Activated CD4-positive, CD25-positive, alpha-beta regulatory T cell treated with anti-CD3 and anti-CD28 coated beads, Interleukin-2, amount 50 U/mL, for 72 hours (primary cell): ENCODE results near the gene NOL9.
"Not testable (repeated sequence)": the region's sequence is repeated elsewhere in the genome, so short reads cannot be mapped to it uniquely, and the experiment has no call there.

Experiments
- DNase-seq: peaks from one replicate; pipeline ENCODE4 v3.0.0; 2021

Gene NOL9

DNA sequence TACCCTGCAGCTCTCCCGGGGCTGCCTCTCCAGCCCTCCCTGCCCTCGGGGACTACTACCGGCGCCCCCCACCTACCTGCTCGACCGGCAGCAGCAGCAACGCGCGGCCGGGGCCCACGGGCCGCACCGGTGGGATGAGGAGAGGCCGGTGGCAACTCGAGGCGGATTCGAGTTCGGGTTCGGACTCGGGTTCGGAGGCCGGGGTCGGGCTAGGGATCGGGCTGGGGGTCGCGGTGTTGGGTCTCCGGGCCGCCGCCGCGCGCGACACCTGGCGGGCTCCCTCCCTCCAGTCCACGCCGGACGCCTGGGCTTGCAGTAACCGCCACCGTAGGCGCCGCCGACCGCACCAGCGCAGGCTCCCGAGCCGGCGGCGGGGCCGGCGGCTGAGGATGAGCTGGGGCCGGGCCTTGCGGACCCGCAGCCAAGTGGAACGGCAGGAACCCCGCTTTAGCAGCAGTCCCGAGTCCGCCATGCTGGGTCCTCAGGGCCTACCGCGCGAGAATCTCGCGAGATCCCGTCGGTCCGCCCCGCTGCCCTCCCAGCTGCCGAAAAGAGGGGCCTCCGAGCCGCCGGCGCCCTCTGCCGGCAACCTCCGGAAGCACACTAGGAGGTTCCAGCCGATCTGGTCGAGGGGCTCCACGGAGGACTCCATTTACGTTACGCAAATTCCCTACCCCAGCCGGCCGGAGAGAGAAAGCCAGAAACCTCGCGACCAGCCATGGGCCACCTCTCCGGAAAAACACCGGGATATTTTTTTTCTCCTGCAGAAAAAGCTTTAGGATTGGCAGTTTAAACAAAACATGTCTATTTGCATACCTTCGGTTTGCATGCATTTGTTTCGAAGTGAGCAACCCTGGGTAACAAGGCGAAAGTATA is at the start of gene NOL9:
Gene NOL9, minus strand, starts transcription at position 483 of the 876 bp plus-strand sequence. Its CDS starts 11 bp downstream, at position 472.
- peak; percentile 96 for DNase-seq

DNA sequence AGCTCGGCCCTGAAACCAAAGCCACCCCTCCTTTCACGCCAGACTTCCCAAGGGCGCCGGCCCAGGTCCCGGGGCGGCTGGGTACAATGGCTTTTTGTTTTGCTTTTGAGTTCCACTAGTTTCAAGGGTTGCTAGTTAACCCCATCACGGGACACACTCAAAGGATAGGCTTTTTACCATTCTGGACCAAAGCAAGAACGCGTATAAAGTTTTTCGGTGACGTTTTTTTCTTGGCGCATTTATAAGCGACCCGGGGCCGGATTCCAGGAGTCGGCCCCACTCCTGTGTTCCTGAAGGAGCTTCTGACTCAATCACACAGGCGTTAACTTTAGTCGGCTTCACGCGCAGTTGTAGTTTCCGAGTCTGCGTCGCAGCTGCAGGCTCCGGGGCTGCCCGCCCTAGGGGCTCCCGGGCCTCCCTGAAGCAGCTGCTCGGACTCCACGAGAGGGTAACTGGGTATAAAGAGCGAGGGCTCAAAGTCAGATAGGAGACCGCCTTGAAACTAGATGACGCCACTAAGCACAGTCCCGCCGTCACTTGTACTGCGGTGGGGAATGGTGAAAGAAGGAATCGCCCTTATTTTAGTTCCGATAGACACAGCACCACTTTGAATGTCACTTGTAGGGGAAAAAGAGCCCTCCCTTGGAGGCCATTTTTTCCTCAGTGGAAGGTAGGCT is 49.1 kb upstream of the NOL9 start:
- peak; percentile 59 for DNase-seq

DNA sequence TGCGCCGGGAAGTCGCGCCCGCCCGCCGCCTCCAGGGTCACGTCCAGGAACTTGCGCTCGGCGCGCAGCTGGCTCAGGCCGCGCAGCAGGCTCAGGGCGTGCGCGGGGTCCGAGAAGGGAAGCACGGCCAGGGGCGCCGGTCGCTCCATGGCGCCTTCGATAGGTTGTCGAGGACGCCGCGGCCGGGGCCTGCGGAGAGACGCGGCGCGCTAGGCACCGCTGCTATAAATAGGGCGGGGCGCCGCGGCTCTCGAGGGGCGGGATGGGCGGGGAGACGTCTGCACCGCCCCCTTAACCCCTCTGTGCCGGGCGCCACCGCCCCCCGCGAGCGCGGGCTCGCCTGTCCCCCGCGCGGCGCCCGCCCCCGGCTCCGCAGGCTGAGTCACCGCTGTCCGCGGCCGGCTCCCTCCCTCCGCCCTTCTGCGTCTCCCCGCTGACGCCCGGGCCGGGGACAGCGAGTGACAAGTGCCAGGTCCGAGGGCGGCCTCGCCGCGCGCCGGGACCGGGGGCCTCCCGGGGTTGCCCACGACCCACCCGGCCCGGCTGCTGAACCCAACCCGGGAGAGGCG is 48.4 kb upstream of the NOL9 start, which contains the start of gene KLHL21:
Gene KLHL21, minus strand, starts transcription at position 201 of the 569 bp plus-strand sequence. Its CDS starts 52 bp downstream, at position 149.
- peak; percentile 90 for DNase-seq

DNA sequence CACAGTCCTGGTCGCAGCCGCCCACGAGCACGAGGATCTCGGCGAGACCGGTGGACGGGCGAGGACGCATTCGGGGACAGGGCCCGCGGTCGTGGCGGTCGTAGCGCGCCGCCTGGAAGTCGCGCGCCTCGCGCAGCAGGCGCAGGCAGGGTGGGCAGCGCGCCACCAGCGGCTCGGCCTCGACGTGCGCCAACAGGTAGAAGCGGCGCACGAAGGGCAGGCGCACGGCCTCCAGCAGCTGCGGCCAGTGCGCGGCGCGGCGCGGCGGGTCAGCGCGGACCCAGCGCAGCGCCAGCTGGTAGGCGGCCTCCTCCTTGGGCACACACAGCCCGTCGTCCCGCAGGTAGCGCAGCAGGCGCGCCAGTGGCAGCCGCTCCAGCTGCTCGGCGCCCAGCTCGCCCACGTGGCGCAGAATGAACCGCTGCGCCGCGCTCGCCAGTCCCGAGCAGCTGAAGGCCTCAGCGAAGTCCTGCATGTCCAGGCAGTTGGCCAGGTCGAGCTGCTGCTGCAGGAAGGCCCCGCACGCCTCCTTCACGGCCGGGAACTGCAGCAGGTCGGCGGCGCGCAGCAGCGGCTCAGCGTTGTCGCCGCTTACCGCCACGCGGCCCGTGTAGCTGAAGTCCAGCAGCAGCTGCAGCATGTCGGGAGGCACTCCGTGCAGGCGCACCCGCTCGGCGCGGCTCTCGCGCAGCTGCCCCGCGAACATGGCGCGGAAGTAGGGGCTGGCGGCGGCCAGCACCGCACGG is 47.8 kb upstream of the NOL9 start:
- no peak for DNase-seq

DNA sequence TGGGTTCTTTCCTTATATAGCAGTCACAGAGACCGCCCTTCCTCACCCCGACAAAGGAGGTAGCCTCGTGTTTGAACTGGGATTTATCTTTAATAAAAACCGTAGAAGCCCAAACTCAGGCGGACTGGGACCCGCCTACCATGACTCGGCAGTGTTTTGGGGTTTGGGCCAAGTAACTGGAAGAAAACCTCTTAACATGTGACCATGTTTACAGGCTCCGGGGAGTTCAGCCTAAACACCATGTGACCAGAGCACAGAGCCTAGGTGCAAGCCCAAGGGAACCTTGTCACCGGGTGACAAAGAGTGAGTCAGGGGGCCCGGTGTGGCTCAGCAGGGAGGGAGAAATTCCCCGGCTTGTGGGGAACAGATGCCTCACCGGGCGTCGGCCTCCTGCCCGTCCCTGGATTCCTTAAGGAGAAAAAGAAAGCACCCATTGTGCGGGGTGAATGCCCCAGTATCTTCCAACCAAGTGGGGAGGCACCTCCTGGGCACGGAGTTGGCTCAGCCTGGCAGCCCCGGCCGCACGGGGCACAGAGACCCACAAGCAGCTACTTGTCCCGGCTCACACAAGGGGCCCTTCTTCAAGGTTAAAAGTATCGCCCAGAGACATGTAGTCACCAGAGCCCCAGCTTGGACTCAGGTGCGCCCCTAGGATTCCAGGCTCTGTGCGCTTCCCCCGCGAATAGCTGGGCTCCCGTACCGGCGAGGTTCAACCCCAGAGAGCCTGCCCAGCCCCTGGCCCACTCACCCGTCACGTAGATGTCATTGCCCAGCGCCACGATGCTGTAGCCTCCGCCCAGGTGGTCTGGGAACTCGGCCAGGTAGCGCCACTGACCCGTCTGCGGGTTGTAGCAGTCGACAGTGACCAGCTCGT is 47.0 kb upstream of the NOL9 start:
- DNase-seq = peak; percentile 76

DNA sequence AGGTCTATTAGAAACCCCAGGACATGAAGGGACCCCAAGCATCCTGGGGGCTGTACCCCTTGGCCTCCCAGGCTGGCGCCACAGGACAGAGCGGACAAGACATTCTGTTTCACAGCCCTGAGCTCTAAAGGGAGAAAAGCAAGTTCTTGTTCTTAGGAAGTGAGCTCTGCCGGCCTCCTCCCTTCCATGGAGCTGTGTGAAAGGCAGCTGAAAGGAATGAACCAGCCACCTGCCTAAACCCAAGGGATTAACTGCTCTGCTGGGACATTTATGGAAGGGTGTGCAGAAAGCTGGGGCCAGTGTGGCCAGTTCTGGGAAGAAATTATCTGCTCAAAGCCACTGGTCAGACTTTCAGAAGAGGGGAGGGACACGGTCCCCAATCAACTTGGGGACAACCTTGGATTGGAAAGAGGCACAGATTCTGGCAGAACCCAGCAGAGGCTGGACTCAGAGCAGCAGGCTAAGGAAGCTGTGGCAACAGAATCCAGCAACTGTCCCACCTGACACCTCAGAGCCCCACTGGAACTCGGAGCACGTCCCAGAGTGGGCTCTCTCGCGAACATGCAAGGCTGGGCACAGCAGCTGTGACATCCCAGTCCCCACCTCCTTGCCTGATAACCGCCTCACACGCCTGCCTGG is 46.2 kb upstream of the NOL9 start:
- DNase-seq = no peak

DNA sequence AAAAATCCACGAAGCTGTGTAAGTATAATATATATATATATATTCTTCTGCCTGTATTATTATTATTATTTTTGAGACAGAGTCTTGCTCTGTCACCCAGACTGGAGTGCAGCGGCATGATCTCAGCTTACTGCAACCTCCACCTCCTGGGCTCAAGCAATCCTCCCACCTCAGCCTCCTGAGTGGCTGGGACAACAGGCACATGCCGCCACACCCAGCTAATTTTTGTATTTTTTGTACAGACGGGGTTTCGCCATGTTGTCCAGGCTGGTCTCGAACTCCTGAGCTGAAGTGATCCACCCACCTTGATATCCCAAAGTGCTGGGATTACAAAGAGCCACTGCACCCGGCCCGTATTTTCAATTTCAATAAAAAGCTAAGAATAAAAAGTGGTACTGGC is 45.7 kb upstream of the NOL9 start:
- not testable (repeated sequence) for DNase-seq

DNA sequence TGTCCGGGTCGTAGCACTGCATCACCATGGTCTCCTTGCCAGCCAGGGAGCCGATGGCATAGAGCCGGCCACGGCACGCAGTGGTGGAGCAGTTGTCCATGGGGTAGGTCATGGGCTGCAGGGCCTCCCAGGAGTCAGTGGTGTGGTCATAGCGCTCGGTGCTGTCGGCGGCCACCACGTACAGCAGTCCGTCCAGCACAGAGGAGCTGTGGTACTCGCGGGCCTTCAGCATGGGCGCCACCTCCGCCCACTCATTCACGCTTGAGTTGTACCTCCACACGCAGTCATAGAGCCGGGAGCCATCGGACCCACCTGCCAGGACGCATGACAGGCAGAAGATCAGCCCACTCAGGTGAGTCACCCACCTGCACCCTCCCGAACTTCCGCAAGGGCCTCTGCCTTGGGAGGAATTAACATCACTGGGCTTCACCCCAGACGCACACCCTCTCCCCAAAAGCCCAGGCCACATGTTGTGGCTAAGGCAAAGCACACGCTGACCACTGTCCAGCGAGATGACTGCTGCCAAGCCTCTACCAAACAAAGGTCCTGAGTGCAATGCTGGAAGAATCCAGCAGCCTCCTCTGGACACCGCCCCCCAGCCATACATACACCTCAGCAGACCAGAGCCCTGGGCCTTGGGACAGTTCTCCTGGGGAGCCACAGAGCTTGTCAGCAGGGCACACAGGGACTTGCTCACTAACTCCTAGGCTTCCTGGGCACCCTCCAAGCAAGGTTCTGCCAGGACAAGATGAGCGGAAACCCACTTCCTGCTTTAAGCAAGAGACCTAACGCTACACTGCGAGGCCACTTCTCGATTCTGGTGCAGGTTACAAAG is 45.0 kb upstream of the NOL9 start:
- DNase-seq = no peak

DNA sequence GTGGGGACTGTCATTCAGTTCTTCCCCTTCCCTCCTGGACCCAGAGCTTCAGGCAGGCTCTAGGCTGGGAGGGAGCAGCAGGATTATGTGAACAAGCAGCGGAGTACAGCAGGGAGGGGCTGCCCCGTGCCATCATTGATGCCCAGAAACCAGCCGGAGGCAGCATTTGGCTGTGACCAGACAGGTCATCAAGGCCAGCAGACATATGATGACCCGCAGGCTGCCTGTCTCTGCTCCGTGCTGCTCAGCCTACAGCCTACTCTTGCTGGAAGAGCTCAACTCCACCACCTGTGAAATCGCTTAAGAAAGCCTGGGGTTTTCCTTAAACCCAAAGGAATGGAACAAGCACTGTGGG is 43.4 kb upstream of the NOL9 start:
- no peak for DNase-seq

DNA sequence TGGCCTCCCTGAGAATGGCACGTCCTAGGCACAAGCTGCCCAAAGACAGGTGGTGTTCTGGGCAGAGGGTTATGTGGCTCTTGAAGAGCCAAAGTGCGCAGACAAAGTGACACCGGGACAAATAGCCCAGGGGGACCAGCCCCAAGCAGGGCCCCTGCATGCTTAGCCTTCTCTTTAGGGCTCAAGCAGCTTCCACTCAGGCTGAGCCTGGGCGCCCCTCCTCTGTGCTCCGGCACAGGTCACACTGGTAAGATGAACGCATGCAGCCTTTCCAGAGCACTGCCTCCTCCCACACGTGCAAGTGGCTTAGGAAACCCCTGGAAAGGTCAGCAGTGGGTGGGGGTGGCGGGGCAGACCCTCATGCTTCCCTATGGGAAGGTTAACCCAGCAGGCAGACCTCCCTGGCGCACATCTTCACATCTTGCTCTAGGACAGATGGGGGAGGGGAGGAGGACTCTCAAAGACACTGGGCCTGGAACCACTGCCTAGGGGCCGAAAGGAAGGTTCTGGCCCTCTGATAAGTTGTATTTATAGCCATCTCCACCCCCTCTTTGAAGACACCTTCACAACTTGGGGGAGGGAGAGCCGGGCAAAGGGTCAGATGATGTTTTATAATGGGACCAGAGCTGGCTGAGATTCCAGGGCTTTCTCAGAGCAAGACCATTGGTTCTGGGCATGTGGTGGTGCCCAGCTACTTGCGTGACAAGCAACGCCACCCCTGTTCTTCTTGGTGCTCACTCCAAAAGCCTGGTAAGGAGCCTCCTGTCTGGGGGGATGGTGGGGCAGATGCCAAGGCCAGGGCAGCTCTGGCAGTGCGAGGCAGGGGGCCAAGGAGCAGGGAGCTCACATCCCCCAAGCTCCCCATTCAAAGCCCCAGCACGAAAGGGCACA is 42.8 kb upstream of the NOL9 start:
- no peak for DNase-seq

DNA sequence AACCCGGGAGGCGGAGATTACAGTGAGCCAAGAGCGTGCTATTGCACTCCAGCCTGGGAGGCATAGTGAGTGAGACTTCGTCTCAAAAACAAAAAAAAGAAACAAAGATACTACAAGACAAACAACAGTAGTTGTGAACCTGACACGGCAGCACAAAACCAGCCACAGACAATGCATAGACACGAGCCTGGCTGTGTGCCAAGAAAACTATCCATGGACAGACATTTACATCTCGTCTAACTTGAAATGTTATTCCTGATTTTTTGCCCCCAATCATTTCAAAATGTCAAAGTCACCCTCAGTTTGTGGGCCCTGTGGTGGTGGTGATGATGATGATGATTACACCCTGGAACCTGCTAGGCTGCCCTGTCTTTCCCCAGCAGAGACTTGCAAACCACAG is 42.0 kb upstream of the NOL9 start:
- no peak for DNase-seq

DNA sequence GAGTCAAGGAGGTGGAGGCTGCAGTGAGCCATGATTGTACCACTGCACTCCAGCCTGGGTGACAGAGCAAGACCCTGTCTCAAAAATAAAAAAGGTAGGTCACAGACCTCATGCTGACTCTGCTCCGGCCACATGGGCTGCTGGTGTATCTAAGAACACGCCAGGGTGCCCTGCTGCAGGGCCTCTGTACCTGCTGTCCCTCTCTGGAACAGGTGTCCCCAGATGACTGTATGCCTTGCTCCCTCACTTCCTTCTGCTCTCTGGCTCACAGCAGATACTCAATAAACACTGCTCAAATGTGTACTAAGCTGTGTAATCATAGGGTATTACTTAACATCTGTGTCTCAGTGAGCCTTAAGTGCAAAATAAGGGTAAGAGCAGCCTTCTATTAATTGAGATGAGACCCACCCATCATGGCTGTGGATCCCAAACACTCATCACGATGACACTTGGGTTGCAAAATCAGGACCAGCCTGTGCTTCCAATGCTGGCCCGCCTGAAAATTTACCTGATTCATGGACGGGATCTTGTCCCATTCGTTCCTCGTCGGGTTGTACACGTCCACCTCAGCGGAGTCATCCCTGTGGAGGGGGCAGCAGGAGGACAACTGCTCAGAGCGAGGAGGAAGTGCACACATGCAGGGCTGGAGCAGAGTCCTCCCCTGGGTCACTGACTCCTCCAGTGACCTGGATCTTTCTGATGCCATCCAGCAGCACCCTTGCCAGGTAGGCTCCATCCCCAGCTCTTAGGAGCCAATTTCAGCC is 40.8 kb upstream of the NOL9 start:
- no peak for DNase-seq

DNA sequence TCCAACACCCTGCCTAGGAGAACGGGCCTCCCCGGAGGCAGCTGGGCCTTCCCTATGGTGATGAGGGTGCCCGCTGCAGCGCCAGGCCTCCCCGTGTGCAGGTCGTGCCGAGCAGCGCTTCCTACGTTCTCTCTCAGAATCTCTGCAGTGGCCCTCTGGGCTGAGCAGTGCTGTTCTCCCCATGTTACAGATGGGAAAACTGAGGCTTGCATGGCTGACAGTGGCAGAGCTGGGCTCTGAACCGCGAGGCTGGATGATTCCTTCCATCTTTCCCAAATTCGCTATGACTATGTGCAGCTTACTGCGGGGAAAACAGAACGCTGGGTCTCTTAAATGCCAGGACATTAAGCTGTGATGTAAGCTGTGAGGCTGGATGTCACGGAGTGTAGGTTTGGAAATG is 39.5 kb upstream of the NOL9 start:
- no peak for DNase-seq

DNA sequence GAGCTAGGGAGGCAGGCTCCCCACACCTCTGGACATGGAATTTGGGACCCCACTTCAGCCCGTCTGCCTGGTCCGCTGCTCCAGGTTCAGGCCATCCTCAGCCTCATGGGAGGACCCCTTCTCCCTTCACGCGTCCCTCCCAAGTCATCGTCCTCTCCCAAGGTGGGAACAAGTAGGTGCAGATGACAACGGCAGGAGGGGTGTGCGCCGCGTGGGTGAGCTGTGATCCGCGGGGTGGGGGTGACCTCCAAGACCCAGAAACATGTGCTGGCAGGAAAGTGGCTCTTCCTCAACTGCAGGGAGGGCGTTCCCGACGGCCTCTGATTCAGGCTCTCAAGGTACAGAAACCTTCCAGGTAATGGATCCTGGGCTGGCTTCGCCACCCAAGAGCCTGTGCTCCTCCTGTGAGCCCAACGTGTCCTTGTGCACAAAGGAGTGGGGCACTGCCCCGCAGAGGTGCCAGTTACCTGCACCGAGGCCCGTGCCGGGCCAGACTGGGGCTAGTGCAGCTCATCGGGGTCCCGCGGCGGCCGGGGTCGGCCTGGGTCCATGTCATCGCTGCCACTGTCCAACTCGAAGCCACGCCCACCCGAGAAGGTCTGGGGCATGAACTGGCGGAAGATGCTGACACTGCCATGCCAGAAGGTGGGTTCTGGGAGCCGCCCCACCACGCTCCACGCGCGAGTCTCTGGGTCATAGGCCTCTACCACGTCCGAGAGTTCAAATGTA is 38.7 kb upstream of the NOL9 start:
- no peak for DNase-seq

DNA sequence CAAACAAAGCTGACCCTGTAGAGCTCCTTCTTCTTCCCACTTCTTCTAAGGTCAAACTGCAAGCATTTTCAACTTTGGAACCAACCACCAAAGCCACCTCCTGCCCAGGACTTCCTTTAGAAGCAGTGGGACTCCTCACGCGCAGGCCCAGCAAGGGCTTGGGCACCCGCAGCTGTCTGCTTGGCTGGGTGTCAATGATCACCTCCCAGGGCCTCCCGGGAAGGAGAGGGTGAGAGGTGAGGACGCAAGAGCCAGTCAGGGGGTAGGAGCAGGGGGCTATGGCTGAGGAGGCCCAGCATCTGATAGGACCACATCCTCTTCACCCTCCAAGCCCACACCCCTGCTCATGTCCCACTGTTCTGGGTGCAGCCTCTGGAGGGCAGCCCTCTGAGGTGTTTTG is 38.1 kb upstream of the NOL9 start:
- no peak for DNase-seq

DNA sequence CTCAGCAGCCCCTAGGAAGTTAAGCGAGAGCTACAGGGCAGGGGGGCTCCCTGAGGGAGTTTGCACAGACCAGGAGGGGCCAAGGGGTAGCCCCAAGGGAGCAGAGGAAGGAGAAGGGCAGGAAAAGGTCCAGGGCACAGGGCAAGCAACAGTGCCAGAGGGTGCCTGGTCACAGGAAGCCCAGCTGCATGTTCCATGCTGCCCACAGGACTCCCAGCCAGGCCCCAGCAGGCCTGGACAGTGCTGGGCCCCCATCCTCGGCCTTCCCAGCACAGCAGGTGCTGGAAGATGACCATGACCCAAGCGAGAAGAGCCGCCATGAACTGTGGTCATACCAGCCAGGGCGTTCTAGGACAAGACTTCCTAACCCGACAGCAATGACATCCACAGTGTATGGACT is 37.3 kb upstream of the NOL9 start:
- DNase-seq = no peak

DNA sequence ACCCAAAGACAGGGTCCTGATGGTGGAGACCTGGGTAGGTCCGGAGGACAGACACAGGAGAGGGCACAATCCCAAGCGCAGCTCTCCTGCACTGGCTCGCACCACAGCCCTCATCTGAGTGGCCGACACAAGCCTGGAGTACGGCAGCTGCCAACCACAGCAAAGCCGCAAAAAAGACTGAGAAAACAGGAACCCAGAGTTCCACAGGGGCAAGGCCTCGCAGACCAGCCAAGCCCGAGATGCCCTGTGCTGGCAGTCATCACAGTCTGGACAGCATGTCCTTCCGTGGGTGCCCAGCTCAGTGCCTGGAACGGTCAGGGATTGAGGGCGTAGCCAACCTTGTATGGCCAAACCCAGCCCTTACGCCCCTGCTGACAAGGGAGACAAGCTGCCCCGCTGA is 36.9 kb upstream of the NOL9 start:
- no peak for DNase-seq

DNA sequence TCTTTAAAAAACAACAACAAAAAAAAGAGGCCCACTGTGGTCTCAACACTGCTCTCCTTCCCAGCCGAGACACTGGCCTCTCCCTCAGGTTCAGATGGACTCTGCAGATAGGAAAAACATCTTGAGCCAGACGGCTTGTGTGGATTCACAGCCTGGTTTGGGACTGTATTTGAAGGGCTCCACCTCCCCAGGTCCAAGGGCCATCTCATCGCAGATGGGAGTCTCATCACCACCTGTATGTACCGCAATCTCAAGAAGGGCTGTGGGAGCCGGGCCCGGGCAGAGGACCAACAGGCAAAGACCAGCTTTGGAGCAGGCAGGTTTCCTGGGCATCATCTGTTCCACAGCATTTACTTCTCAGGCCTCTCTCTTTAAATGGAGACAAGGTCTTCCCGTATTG is 35.7 kb upstream of the NOL9 start:
- no peak for DNase-seq
